Measurements from ENCODE around the gene BBX.

Gene BBX

GRCh38 chr3:107756649-107757048 lies 233.9 kb downstream of the BBX start:
- DNase-seq = no peak

- DNase-seq = no peak
Measured at GRCh38 chr3:107757140-107757539, 234.4 kb downstream of the BBX start.

GRCh38 chr3:107760144-107760543 lies 237.4 kb downstream of the BBX start:
- DNase-seq = no peak

GRCh38 chr3:107761391-107761790 lies 238.6 kb downstream of the BBX start:
- DNase-seq = no peak

GRCh38 chr3:107765524-107765923 lies 242.8 kb downstream of the BBX start:
- no peak for DNase-seq

GRCh38 chr3:107767897-107768605 lies 245.3 kb downstream of the BBX start:
- no peak for DNase-seq

GRCh38 chr3:107769882-107770281 lies 247.1 kb downstream of the BBX start:
- DNase-seq = no peak

- DNase-seq = no peak
Measured at GRCh38 chr3:107772016-107772415, 249.3 kb downstream of the BBX start.

- no peak for DNase-seq
Measured at GRCh38 chr3:107775974-107776373, 253.2 kb downstream of the BBX start.

GRCh38 chr3:107781253-107781652 lies 258.5 kb downstream of the BBX start:
- DNase-seq = no peak

- DNase-seq = no peak
Measured at GRCh38 chr3:107782054-107782453, 259.3 kb downstream of the BBX start.

- no peak for DNase-seq
Measured at GRCh38 chr3:107790612-107791011, 267.9 kb downstream of the BBX start.

GRCh38 chr3:107791027-107791426 lies 268.3 kb downstream of the BBX start:
- no peak for DNase-seq

- no peak for DNase-seq
Measured at GRCh38 chr3:107791450-107791849, 268.7 kb downstream of the BBX start.

GRCh38 chr3:107794664-107795443 lies 272.1 kb downstream of the BBX start:
- DNase-seq = no peak

GRCh38 chr3:107795514-107796094 lies 272.8 kb downstream of the BBX start:
- DNase-seq = no peak

GRCh38 chr3:107796791-107797190 lies 274.0 kb downstream of the BBX start:
- no peak for DNase-seq

- DNase-seq = no peak
Measured at GRCh38 chr3:107797586-107797985, 274.8 kb downstream of the BBX start.

GRCh38 chr3:107798381-107798780 lies 275.6 kb downstream of the BBX start:
- no peak for DNase-seq

GRCh38 chr3:107800710-107801109 lies 277.9 kb downstream of the BBX start:
- DNase-seq = no peak

GRCh38 chr3:107803170-107803569 lies 280.4 kb downstream of the BBX start:
- DNase-seq = no peak

- DNase-seq = no peak
Measured at GRCh38 chr3:107806021-107806420, 283.3 kb downstream of the BBX start.

GRCh38 chr3:107806536-107806935 lies 283.8 kb downstream of the BBX start:
- peak in 1 of 2 experiments; percentile 5 for DNase-seq
